Measurements from ENCODE around the gene PRAF2.

Gene PRAF2

GRCh38 chrX:49079489-49080428 is 6.0 kb upstream of the PRAF2 start, which contains the start of gene WDR45:
Gene WDR45 (minus strand): TSS chrX:49079887. CDS start chrX:49078095, 1,792 bp downstream.
- POLR2A ChIA-PET = interaction anchor here (0.5 to 0.6 kb wide), 2 partner anchors 49 to 260 kb away, joined by 3 to 5 read pairs; no protein-coding TSS in a partner anchor
- peak; percentile 81 for DNase-seq (ENCODE audit: extremely low spot score)
- no peak for TF ChIP-seq CTCF (IDR thresholded peaks at IDR 0.05; ENCODE audit: control extremely low read depth, extremely low read depth, low read depth, missing control alignments)
- CTCF ChIA-PET = interaction anchor here (1.0 to 1.1 kb wide), 2 partner anchors 11 to 76 kb away, joined by 3 to 4 read pairs; no protein-coding TSS in a partner anchor

GRCh38 chrX:49077941-49078340 is 4.1 kb upstream of the PRAF2 start:
- ChIA-PET CTCF (no interaction called here), POLR2A (no interaction called here)
- no peak for DNase-seq (ENCODE audit: extremely low spot score)
- TF ChIP-seq CTCF (IDR thresholded peaks at IDR 0.05; ENCODE audit: control extremely low read depth, extremely low read depth, low read depth, missing control alignments) = no peak

- ChIA-PET CTCF (no interaction called here), POLR2A (no interaction called here)
- DNase-seq (ENCODE audit: extremely low spot score) = no peak
- no peak for TF ChIP-seq CTCF (IDR thresholded peaks at IDR 0.05; ENCODE audit: control extremely low read depth, extremely low read depth, low read depth, missing control alignments)
These were observed 1.5 kb upstream of the PRAF2 start for GRCh38 chrX:49075347-49075746.

GRCh38 chrX:49072712-49073095 is 1.1 kb downstream of the PRAF2 start:
- ChIA-PET CTCF (no interaction called here), POLR2A (no interaction called here)

GRCh38 chrX:49071877-49072711 is 1.7 kb downstream of the PRAF2 start:
- TF ChIP-seq CTCF (IDR thresholded peaks at IDR 0.05; ENCODE audit: control extremely low read depth, extremely low read depth, low read depth, missing control alignments) = no peak
- POLR2A ChIA-PET = no interaction called here
- no peak for DNase-seq (ENCODE audit: extremely low spot score)
- CTCF ChIA-PET = no interaction called here

More at GRCh38 chrX:49072712-49073095, 1.1 kb downstream of the PRAF2 start:
- no peak for TF ChIP-seq CTCF (IDR thresholded peaks at IDR 0.05; ENCODE audit: control extremely low read depth, extremely low read depth, low read depth, missing control alignments)
- DNase-seq (ENCODE audit: extremely low spot score) = no peak

DNA sequence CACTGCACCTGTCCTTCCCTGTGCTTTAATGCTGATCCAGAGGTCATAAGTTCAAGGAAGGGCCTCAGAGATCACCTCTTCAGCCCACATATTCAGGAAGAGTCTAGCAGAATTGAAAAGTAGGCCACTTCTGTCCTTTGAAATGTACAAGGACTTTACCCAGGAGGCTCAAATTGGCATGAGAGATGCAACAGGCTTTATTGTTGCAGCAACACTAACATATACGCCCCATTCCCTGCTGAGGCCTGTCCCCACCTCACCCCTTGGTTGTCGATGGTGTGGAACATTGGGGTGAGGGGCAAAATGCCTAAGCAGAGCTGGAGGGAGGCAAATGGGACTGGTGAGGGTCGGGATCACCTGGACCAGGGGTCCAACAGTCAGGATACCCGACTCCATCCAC is 2.8 kb downstream of the PRAF2 start:
- CTCF ChIA-PET = interaction anchor here (0.8 kb wide), 1 partner anchor 27 kb away, joined by 3 read pairs; no protein-coding TSS in a partner anchor
- POLR2A ChIA-PET = no interaction called here
- no peak for DNase-seq (ENCODE audit: extremely low spot score)
- TF ChIP-seq CTCF (IDR thresholded peaks at IDR 0.05; ENCODE audit: control extremely low read depth, extremely low read depth, low read depth, missing control alignments) = no peak

Data from GM10248 (cell line).